Measurements from ENCODE around the gene HBS1L. TPM values are rescaled to one million over a fixed set of nuclear protein-coding genes. Genes with fewer than 3 reads are reported as not detected.
A peak's percentile ranks its signal among the peaks of the same experiment; 100 is the strongest.

The HBS1L gene
- total and polyA plus RNA-seq, 9 of the 15 experiments (the other 6 are each of a cell fraction or from before 2014, with no cell fraction given): 101 to 199 (median 145) TPM

GRCh38 chr6:135054569-135055498, at the start of gene HBS1L (continued):
- no peak for TF ChIP-seq CBFB (CRISPR knock-in tag; IDR thresholded peaks at IDR 0.05)
- TF ChIP-seq MEF2A (IDR thresholded peaks at IDR 0.05; ENCODE audit: control insufficient read depth, low read depth, low read length): no peak
- TF ChIP-seq WHSC1 (IDR thresholded peaks at IDR 0.05; ENCODE audit: low read length): no peak
- TF ChIP-seq MCM5 (IDR thresholded peaks at IDR 0.05; ENCODE audit: low read depth): no peak
- TF ChIP-seq HDAC1 (IDR thresholded peaks at IDR 0.05): peak in 1 of 2 experiments; percentile 69; a peak in 2 of 4 replicates
- TF ChIP-seq HOXB6 (CRISPR knock-in tag; IDR thresholded peaks at IDR 0.05; ENCODE audit: borderline replicate concordance): no peak
- TF ChIP-seq, protein P1, sequence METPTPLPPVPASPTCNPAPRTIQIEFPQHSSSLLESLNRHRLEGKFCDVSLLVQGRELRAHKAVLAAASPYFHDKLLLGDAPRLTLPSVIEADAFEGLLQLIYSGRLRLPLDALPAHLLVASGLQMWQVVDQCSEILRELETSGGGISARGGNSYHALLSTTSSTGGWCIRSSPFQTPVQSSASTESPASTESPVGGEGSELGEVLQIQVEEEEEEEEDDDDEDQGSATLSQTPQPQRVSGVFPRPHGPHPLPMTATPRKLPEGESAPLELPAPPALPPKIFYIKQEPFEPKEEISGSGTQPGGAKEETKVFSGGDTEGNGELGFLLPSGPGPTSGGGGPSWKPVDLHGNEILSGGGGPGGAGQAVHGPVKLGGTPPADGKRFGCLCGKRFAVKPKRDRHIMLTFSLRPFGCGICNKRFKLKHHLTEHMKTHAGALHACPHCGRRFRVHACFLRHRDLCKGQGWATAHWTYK (CRISPR knock-in tag; IDR thresholded peaks at IDR 0.05): no peak
- TF ChIP-seq CTCF (IDR thresholded peaks at IDR 0.05 in 2 of 3, conservative IDR thresholded peaks at IDR 0.05 in 1 of 3; ENCODE audit: insufficient read depth in 2 of 3, low read depth in 1 of 3, low read length in 3 of 3): no peak
- TF ChIP-seq KHSRP (IDR thresholded peaks at IDR 0.05): no peak
- peak; percentile 81 for TF ChIP-seq HMGN3 (IDR thresholded peaks at IDR 0.05; ENCODE audit: borderline replicate concordance, extremely low read depth, insufficient read length, low read depth, low read length)
- TF ChIP-seq FOXM1 (IDR thresholded peaks at IDR 0.05; ENCODE audit: low read depth): no peak
- TF ChIP-seq FOXM1 (CRISPR knock-in tag; IDR thresholded peaks at IDR 0.05; ENCODE audit: low read depth): peak; percentile 93; the same call in 1 of the 2 replicates
- no peak for TF ChIP-seq NCOA1 (IDR thresholded peaks at IDR 0.05; ENCODE audit: low read depth)
- no peak for TF ChIP-seq ZNF165 (CRISPR knock-in tag; IDR thresholded peaks at IDR 0.05; ENCODE audit: borderline replicate concordance)
- TF ChIP-seq RFX5 (IDR thresholded peaks at IDR 0.05; ENCODE audit: low read depth, low read length): no peak
- no peak for TF ChIP-seq MECOM (CRISPR knock-in tag; IDR thresholded peaks at IDR 0.05)
- TF ChIP-seq THRA (IDR thresholded peaks at IDR 0.05): no peak
- TF ChIP-seq ASH1L (IDR thresholded peaks at IDR 0.05; ENCODE audit: borderline replicate concordance, low read depth, partially characterized antibody): no peak
- peak; percentile 62; the same call in 1 of the 2 replicates for TF ChIP-seq ARID4B (CRISPR knock-in tag; IDR thresholded peaks at IDR 0.05)
